ENCODE measurements around the gene DR1.
"Not testable (repeated sequence)": the region's sequence is repeated elsewhere in the genome, so short reads cannot be mapped to it uniquely, and the experiment has no call there.

Gene DR1

DNA sequence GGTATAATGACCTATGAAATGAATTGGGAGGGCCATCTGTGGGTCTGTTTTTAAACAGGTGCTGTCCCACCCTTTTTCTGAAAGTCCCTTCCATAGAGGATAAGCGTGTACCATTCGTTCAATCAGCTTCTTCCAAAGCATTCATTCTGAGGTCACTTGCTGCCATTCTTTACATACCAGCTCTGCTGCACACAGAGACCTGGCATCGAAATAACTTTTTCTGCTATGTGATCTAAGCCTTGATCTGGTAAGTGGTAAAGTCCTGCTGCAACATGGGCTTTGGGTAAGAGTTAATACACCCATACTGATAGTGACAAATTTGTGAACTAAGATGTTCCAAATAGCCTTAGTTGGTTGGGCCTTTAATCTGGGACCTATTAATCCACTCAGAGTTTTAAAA lies 38.9 kb downstream of the DR1 start:
- no peaks in the 10 kb centered on the region for H4K20me1 ChIP-seq (ENCODE audit: insufficient read depth, low read length)
- no peak overlapping the region for H3K9ac ChIP-seq (ENCODE audit: low read depth, low read length)
- H3K27me3 ChIP-seq (ENCODE audit: insufficient read depth, low read length, poor library complexity), result no peaks in the 10 kb centered on the region
- no peaks in the 10 kb centered on the region for H3K4me1 ChIP-seq (ENCODE audit: insufficient read depth, low read length)
- no peak for ATAC-seq (ENCODE audit: insufficient read depth, low read depth)
- H3K9me3 ChIP-seq (ENCODE audit: insufficient read depth, low read length, severe bottlenecking), result peaks cover 24% of the 10 kb centered on the region
- H3K4me3 ChIP-seq (ENCODE audit: low read depth in 1 of 2, low read length in 2 of 2), result no peak overlapping the region
- no peak overlapping the region for H3K27ac ChIP-seq (ENCODE audit: low read length)
- H3K36me3 ChIP-seq (ENCODE audit: insufficient read depth, low read length), result no peaks in the 10 kb centered on the region
- DNase-seq, result no peak
- TF ChIP-seq, protein P1, sequence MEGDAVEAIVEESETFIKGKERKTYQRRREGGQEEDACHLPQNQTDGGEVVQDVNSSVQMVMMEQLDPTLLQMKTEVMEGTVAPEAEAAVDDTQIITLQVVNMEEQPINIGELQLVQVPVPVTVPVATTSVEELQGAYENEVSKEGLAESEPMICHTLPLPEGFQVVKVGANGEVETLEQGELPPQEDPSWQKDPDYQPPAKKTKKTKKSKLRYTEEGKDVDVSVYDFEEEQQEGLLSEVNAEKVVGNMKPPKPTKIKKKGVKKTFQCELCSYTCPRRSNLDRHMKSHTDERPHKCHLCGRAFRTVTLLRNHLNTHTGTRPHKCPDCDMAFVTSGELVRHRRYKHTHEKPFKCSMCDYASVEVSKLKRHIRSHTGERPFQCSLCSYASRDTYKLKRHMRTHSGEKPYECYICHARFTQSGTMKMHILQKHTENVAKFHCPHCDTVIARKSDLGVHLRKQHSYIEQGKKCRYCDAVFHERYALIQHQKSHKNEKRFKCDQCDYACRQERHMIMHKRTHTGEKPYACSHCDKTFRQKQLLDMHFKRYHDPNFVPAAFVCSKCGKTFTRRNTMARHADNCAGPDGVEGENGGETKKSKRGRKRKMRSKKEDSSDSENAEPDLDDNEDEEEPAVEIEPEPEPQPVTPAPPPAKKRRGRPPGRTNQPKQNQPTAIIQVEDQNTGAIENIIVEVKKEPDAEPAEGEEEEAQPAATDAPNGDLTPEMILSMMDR (IDR thresholded peaks at IDR 0.05; ENCODE audit: borderline replicate concordance, extremely low read depth, low read length, poor library complexity, severe bottlenecking), result no peak
- no peak for TF ChIP-seq EZH2 (IDR thresholded peaks at IDR 0.05; ENCODE audit: borderline replicate concordance, low read depth, low read length, severe bottlenecking)
- no peaks in the 10 kb centered on the region for H3K79me2 ChIP-seq (ENCODE audit: insufficient read depth, low read length)
- H3K4me2 ChIP-seq (ENCODE audit: insufficient read depth, low read length), result no peak overlapping the region
- no peak overlapping the region for H2AFZ ChIP-seq (ENCODE audit: low read depth, low read length)

DNA sequence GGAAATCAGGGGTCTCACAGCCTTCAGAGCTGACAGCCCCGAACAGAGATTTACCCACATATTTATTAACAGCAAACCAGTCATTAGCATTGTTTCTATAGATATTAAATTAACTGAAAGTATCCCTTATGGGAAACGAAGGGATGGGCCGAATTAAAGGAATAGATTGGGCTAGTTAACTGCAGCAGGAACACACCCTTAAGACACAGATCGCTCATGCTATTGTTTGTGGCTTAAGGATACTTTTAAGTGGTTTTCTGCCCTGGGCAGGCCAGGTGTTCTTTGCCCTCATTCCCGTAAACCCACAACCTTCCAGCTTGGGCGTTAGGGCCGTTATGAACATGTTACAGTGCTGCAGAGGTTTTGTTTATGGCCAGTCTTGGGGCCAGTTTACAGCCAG lies 40.6 kb downstream of the DR1 start:
- DNase-seq, result peak; percentile 41
- not testable (repeated sequence) for H3K27ac ChIP-seq (ENCODE audit: low read length); H2AFZ ChIP-seq (ENCODE audit: low read depth, low read length); H3K79me2 ChIP-seq (ENCODE audit: insufficient read depth, low read length); H4K20me1 ChIP-seq (ENCODE audit: insufficient read depth, low read length); H3K4me3 ChIP-seq (ENCODE audit: low read depth in 1 of 2, low read length in 2 of 2); H3K4me2 ChIP-seq (ENCODE audit: insufficient read depth, low read length); H3K36me3 ChIP-seq (ENCODE audit: insufficient read depth, low read length); H3K9ac ChIP-seq (ENCODE audit: low read depth, low read length); ATAC-seq (ENCODE audit: insufficient read depth, low read depth); H3K27me3 ChIP-seq (ENCODE audit: insufficient read depth, low read length, poor library complexity); H3K4me1 ChIP-seq (ENCODE audit: insufficient read depth, low read length)
- peaks cover 24% of the 10 kb centered on the region for H3K9me3 ChIP-seq (ENCODE audit: insufficient read depth, low read length, severe bottlenecking)

DNA sequence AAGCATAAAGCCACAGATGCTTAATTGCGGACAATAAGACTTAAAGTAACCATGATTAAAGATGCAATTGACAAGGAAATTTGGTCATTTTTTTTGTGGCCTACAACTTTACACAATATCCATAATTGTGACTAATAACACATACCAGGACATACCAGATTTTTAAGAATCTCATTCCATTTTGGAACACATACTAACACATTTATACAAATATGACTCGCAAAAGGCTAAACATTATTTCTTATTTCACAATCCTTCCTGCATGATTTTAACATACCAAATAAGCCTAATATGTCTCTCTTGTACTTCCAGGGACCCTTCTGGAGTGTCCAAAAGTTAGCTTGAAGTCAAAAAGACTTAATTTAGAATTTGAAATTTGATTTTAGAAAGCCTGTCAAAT lies 48.8 kb downstream of the DR1 start:
- no peak for TF ChIP-seq EZH2 (IDR thresholded peaks at IDR 0.05; ENCODE audit: borderline replicate concordance, low read depth, low read length, severe bottlenecking)
- TF ChIP-seq, protein P1 (IDR thresholded peaks at IDR 0.05; ENCODE audit: borderline replicate concordance, extremely low read depth, low read length, poor library complexity, severe bottlenecking), result no peak
- ATAC-seq (ENCODE audit: insufficient read depth, low read depth), result no peak
- H3K9ac ChIP-seq (ENCODE audit: low read depth, low read length), result no peak overlapping the region

DNA sequence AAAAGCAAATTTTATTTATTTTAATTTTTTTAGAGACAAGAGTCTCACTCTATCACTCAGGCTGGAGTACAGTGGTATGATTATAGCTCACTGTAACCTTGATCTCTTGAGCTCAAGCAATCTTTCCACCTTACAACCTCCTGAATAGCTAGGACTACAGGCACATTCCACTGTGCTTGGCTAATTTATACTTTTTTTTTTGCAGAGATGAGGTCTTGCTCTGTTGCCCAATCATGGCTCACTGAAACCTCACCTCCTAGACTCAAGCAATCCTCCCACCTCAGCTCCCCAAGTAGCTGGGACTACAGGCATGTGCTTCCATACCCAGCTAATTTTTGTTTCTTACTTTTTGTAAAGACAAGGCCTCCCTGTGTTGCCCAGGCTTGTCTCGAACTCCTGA lies 49.5 kb downstream of the DR1 start:
- no peak overlapping the region for H3K4me2 ChIP-seq (ENCODE audit: insufficient read depth, low read length)
- no peak overlapping the region for H3K4me3 ChIP-seq (ENCODE audit: low read depth in 1 of 2, low read length in 2 of 2)
- TF ChIP-seq, protein P1 (IDR thresholded peaks at IDR 0.05; ENCODE audit: borderline replicate concordance, extremely low read depth, low read length, poor library complexity, severe bottlenecking), result no peak
- H2AFZ ChIP-seq (ENCODE audit: low read depth, low read length), result no peak overlapping the region
- no peaks in the 10 kb centered on the region for H3K79me2 ChIP-seq (ENCODE audit: insufficient read depth, low read length)
- no peak overlapping the region for H3K27ac ChIP-seq (ENCODE audit: low read length)
- ATAC-seq (ENCODE audit: insufficient read depth, low read depth) (no peak), DNase-seq (no peak)
- H3K9ac ChIP-seq (ENCODE audit: low read depth, low read length), result no peak overlapping the region
- no peaks in the 10 kb centered on the region for H3K27me3 ChIP-seq (ENCODE audit: insufficient read depth, low read length, poor library complexity)
- no peaks in the 10 kb centered on the region for H3K9me3 ChIP-seq (ENCODE audit: insufficient read depth, low read length, severe bottlenecking)
- no peaks in the 10 kb centered on the region for H3K36me3 ChIP-seq (ENCODE audit: insufficient read depth, low read length)
- no peaks in the 10 kb centered on the region for H4K20me1 ChIP-seq (ENCODE audit: insufficient read depth, low read length)
- no peaks in the 10 kb centered on the region for H3K4me1 ChIP-seq (ENCODE audit: insufficient read depth, low read length)

More for the DNA sequence above, 48.8 kb downstream of the DR1 start:
- Histone ChIP-seq H3K4me1 (ENCODE audit: insufficient read depth, low read length) (no peaks in the 10 kb centered on the region), H3K27me3 (ENCODE audit: insufficient read depth, low read length, poor library complexity) (no peaks in the 10 kb centered on the region), H3K27ac (ENCODE audit: low read length) (no peak overlapping the region), H3K4me2 (ENCODE audit: insufficient read depth, low read length) (no peak overlapping the region), H3K9me3 (ENCODE audit: insufficient read depth, low read length, severe bottlenecking) (no peaks in the 10 kb centered on the region), H3K4me3 (ENCODE audit: low read depth in 1 of 2, low read length in 2 of 2) (no peak overlapping the region), H4K20me1 (ENCODE audit: insufficient read depth, low read length) (no peaks in the 10 kb centered on the region), H3K36me3 (ENCODE audit: insufficient read depth, low read length) (no peaks in the 10 kb centered on the region), H2AFZ (ENCODE audit: low read depth, low read length) (no peak overlapping the region), H3K79me2 (ENCODE audit: insufficient read depth, low read length) (no peaks in the 10 kb centered on the region)
- DNase-seq, result no peak
